Peyer's patch (tissue), 4 donors: ENCODE data around the gene ABCA12. TPM values are rescaled to one million over a fixed set of nuclear protein-coding genes. Genes with fewer than 3 reads are reported as not detected.

Experiments used
- DNase-seq, 3 donors: peaks; one replicate each; pipeline ENCODE4 v3.0.0-alpha.2; 2017 to 2019
- H3K27ac ChIP-seq, 4 donors: fragments of 200-600 bp; sonication (generic); one replicate each; pipeline ENCODE4 v1.5.1; 2016 to 2019
- H3K27me3 ChIP-seq, 2 donors: fragments of 200-600 bp; sonication (generic); one replicate each; pipeline ENCODE4 v1.5.1; 2019
- H3K36me3 ChIP-seq, 3 donors: fragments of 200-600 bp; sonication (generic); one replicate each; pipeline ENCODE4 v1.5.1; 2016 to 2019
- H3K4me1 ChIP-seq, 4 donors: fragments of 200-600 bp; sonication (generic); one replicate each; pipeline ENCODE4 v1.5.1; 2016 to 2019
- H3K4me3 ChIP-seq, 4 donors: fragments of 200-600 bp; sonication (generic); 1 replicate in 3 of 4; 2 replicates in 1 of 4; pipeline ENCODE4 v1.5.1; 2016 to 2019; ENCODE audit warnings: mild to moderate bottlenecking in 1 of 4
- H3K9me3 ChIP-seq, 4 donors: fragments of 200-600 bp; sonication (generic); one replicate each; pipeline ENCODE4 v1.5.1; 2016 to 2019; ENCODE audit warnings: mild to moderate bottlenecking in 1 of 4
- POLR2A ChIP-seq, 2 donors: fragments of 450-650 bp; IDR thresholded peaks; one replicate each; pipeline ENCODE4 v1.5.1; 2017; ENCODE audit warnings: antibody characterized with exemption in 2 of 2, mild to moderate bottlenecking in 2 of 2, moderate library complexity in 2 of 2
- total RNA-seq, 4 donors: library from RNA; depleted of rRNA; stranded (reverse); fragments of >200 nt; gene quantifications; one replicate each; pipeline ENCODE4 v1.1.0, GENCODE V29; 2016
- TF ChIP-seq, protein P1 (sequence below), 6 experiments: fragments of 450-650 bp in 4 of 6; fragments of 200-600 bp in 2 of 6; sonication (generic) in 1 of 6; IDR thresholded peaks; one replicate each; pipeline ENCODE4 v1.5.1; 2017 to 2019; ENCODE audit warnings: antibody characterized with exemption in 6 of 6, mild to moderate bottlenecking in 3 of 6, moderate library complexity in 1 of 6

Gene ABCA12
- total RNA-seq, 4 donors from 2014 or later, result not detected

DNA sequence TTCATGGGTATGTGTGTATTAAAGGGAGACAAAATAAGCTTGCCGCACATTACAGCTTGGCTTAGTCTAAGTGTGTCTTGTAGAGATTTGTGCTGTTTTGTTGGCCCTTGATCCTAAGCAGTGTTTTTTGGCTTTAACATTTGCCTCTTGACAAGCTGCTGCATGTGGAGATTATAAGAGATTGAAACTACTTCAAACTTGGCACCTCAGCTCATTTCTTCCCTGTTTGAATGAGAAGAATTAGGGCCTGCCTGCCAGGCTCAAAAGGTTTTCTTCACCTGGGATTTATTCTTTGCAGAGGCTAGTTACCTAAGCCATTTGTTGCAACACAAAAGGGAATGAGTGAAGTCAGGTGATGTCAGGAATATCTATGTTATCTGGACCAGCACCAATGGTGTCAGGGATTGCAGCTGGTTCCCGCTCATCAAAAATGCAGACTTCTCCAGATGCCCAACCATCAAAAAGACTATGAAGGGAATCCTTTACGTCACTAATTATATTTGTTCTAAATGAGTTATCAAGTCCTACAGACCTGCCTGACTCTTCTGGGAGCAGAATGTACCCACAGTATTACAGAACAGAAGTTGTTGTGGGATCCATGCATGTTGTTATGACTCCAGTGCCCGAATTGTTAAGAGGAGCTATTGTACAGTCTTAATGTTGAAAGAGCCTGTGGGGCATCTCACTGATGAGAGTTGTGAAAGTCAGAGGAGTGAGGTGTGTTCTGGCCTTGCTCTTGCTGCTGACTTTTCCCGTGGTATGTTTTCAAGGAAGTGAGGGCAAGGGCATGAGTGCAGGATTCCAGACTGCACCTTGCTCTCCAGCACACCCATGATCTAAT is 31.0 kb downstream of the ABCA12 start:
- Histone ChIP-seq H3K4me1 (no peaks in the 10 kb centered on the region), H3K27ac (no peak overlapping the region), H3K36me3 (no peaks in the 10 kb centered on the region), H3K9me3 (no peaks in the 10 kb centered on the region), H3K27me3 (no peaks in the 10 kb centered on the region), H3K4me3 (no peak overlapping the region)
- TF ChIP-seq, protein P1, sequence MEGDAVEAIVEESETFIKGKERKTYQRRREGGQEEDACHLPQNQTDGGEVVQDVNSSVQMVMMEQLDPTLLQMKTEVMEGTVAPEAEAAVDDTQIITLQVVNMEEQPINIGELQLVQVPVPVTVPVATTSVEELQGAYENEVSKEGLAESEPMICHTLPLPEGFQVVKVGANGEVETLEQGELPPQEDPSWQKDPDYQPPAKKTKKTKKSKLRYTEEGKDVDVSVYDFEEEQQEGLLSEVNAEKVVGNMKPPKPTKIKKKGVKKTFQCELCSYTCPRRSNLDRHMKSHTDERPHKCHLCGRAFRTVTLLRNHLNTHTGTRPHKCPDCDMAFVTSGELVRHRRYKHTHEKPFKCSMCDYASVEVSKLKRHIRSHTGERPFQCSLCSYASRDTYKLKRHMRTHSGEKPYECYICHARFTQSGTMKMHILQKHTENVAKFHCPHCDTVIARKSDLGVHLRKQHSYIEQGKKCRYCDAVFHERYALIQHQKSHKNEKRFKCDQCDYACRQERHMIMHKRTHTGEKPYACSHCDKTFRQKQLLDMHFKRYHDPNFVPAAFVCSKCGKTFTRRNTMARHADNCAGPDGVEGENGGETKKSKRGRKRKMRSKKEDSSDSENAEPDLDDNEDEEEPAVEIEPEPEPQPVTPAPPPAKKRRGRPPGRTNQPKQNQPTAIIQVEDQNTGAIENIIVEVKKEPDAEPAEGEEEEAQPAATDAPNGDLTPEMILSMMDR (IDR thresholded peaks at IDR 0.05), result no peak
- TF ChIP-seq POLR2A (IDR thresholded peaks at IDR 0.05), result no peak
- no peak for DNase-seq

DNA sequence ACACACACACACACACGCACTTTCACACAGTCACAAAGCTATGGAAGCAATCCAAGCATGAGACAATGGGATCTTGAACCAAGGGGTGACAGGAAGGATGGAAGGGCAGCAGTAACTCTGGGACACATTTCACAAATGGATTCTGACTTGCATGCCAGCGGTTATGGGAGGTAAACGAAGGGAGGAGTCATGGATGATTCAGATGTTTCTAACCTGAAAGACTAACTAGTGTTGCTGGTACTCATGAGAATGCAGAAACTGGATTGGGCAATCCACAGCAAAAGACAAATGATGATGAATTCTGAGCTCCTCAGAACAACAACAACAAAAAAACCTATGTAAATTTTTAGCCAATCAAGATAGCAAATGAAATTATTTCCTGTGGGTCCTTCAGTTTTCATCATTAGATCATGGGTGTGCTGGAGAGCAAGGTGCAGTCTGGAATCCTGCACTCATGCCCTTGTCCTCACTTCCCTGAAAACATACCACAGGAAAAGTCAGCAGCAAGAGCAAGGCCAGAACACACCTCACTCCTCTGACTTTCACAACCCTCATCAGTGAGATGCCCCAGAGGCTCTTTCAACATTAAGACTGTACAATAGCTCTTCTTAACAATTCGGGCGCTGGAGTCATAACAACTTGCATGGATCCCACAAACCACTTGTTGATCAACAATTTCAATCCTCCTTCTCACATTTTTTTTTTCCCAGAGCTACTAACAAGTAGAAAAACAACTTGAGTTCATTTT is 32.6 kb downstream of the ABCA12 start:
- H3K4me1 ChIP-seq, result no peaks in the 10 kb centered on the region
- H3K27ac ChIP-seq, result no peak overlapping the region
- no peak for TF ChIP-seq POLR2A (IDR thresholded peaks at IDR 0.05)
- TF ChIP-seq, protein P1 (IDR thresholded peaks at IDR 0.05), result no peak
- H3K27me3 ChIP-seq, result no peaks in the 10 kb centered on the region
- no peak overlapping the region for H3K4me3 ChIP-seq
- no peaks in the 10 kb centered on the region for H3K9me3 ChIP-seq
- DNase-seq, result no peak
- H3K36me3 ChIP-seq, result no peaks in the 10 kb centered on the region

DNA sequence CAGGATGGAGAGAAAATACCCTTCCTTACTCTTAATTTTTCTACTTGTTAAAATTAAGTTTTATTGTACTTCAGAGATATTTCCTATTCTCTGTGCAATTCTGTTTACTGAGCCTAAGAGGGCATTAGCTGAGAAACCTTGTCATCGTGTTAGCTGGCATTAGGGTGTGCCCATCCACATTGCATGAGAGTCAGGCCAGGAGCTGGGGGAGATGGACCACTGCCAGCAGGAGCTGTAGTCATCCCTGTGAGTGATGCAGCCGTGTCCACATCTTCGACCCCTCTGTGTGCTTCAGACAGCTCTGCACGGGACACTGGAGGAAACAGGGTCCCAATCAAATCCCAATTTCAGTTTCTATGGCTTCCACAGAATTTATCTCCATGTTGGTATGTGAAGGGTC is 34.2 kb downstream of the ABCA12 start:
- no peak for DNase-seq
- no peak overlapping the region for H3K4me3 ChIP-seq
- H3K27ac ChIP-seq, result no peak overlapping the region
- H3K27me3 ChIP-seq, result no peaks in the 10 kb centered on the region
- TF ChIP-seq, protein P1 (IDR thresholded peaks at IDR 0.05), result no peak
- no peaks in the 10 kb centered on the region for H3K36me3 ChIP-seq
- no peaks in the 10 kb centered on the region for H3K9me3 ChIP-seq
- no peaks in the 10 kb centered on the region for H3K4me1 ChIP-seq

DNA sequence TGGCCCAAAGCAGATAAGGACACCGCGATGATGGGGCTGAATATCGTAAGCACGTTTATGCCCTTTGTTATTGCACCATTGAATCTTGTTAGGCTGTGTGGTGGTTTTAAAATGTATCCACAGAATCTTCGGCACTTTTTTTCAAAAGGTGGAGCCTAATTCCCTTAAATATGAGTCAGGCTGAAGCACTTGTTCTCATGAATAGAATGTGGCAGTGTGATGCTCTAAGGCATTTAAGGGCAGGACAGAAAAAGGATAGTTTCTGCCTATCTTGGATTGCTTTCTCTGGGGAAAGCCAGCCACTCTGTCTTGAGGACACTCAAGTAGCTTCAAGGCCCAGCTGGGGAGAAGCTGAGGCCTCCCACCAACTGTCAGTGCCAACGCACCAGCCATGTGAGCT is 39.6 kb downstream of the ABCA12 start:
- TF ChIP-seq, protein P1 (IDR thresholded peaks at IDR 0.05), result no peak
- no peak for TF ChIP-seq POLR2A (IDR thresholded peaks at IDR 0.05)
- no peaks in the 10 kb centered on the region for H3K4me1 ChIP-seq
- no peak overlapping the region for H3K27ac ChIP-seq
- H3K9me3 ChIP-seq, result no peaks in the 10 kb centered on the region
- H3K36me3 ChIP-seq, result no peaks in the 10 kb centered on the region
- no peak overlapping the region for H3K4me3 ChIP-seq
- no peaks in the 10 kb centered on the region for H3K27me3 ChIP-seq
- no peak for DNase-seq

DNA sequence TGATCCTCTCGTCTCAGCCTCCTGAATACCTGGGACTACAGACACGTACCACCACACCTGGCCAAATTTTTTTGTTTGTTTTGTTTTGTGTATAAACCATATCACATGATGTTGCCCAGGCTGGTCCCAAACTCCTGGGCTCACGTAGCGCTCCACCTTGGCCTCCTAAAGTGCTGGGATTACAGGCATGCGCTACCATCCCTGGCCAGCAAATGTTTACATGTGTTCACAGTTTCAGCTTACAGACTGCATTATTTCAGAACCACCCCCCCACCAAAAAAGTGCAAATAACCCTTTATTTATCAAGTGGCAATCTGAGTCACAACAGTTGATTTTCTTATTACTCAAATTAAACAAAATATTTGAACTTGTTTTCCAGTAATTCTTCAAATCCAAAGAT is 54.3 kb downstream of the ABCA12 start:
- no peak for DNase-seq
- Histone ChIP-seq H3K4me3 (no peak overlapping the region), H3K27me3 (no peaks in the 10 kb centered on the region), H3K9me3 (no peaks in the 10 kb centered on the region), H3K36me3 (no peaks in the 10 kb centered on the region), H3K4me1 (no peaks in the 10 kb centered on the region), H3K27ac (no peak overlapping the region)
- TF ChIP-seq, protein P1 (IDR thresholded peaks at IDR 0.05), result no peak
- no peak for TF ChIP-seq POLR2A (IDR thresholded peaks at IDR 0.05)
